Esophagus squamous epithelium (tissue), 4 donors: ENCODE measurements around the gene EIPR1.

Source experiments
- POLR2A ChIP-seq, 4 donors: fragments of 450-650 bp; IDR thresholded peaks; one replicate each; pipeline ENCODE4 v1.6.1; 2017; ENCODE audit warnings: antibody characterized with exemption in 4 of 4, mild to moderate bottlenecking in 4 of 4, moderate library complexity in 3 of 4
- TF ChIP-seq, protein P1 (sequence below), 6 experiments: fragments of 450-650 bp in 4 of 6; fragments of 200-600 bp in 2 of 6; sonication (generic) in 2 of 6; IDR thresholded peaks; one replicate each; pipeline ENCODE4 v1.5.1; 2016 to 2019; ENCODE audit warnings: antibody characterized with exemption in 6 of 6, mild to moderate bottlenecking in 4 of 6, moderate library complexity in 4 of 6

DNA sequence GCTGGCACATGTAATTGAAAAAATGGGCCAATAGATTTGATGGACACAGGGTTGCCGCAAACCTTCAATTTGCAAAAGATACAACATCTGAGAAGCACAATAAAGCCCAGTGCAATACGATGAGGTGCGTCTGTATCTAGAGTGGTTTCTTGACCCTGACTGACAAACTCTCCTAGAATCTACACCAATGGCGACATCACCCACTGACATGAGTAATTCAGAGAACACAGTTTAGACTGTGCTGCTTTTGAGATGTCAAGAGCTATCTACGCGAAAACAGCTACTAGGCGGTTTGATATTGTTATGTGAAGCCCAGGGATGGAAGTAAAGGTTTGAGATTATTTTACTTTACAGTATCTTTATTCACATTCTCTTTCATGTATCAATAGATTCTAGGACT lies 104.9 kb downstream of the EIPR1 start:
- no peak for TF ChIP-seq POLR2A (IDR thresholded peaks at IDR 0.05)
- TF ChIP-seq, protein P1, sequence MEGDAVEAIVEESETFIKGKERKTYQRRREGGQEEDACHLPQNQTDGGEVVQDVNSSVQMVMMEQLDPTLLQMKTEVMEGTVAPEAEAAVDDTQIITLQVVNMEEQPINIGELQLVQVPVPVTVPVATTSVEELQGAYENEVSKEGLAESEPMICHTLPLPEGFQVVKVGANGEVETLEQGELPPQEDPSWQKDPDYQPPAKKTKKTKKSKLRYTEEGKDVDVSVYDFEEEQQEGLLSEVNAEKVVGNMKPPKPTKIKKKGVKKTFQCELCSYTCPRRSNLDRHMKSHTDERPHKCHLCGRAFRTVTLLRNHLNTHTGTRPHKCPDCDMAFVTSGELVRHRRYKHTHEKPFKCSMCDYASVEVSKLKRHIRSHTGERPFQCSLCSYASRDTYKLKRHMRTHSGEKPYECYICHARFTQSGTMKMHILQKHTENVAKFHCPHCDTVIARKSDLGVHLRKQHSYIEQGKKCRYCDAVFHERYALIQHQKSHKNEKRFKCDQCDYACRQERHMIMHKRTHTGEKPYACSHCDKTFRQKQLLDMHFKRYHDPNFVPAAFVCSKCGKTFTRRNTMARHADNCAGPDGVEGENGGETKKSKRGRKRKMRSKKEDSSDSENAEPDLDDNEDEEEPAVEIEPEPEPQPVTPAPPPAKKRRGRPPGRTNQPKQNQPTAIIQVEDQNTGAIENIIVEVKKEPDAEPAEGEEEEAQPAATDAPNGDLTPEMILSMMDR (IDR thresholded peaks at IDR 0.05), result no peak
